HPDE6-E6E7 (cell line): ENCODE measurements around the gene NT5C2.
"Not testable (repeated sequence)": the region's sequence is repeated elsewhere in the genome, so short reads cannot be mapped to it uniquely, and the experiment has no call there.

Experiments used
- DNase-seq: peaks from one replicate; pipeline ENCODE4 v3.0.0; 2011; ENCODE audit warnings: missing footprints; ENCODE audit errors: extremely low spot score

Gene NT5C2

GRCh38 chr10:103086261-103086660 is 106.8 kb downstream of the NT5C2 start:
- DNase-seq: no peak

GRCh38 chr10:103083977-103084320 is 109.1 kb downstream of the NT5C2 start:
- no peak for DNase-seq

GRCh38 chr10:103083266-103083976 is 109.7 kb downstream of the NT5C2 start:
- no peak for DNase-seq

- DNase-seq: no peak
These were observed 110.4 kb downstream of the NT5C2 start for GRCh38 chr10:103082683-103083082.

- DNase-seq: peak; percentile 17
These were observed 112.0 kb downstream of the NT5C2 start for GRCh38 chr10:103080891-103081581.

- DNase-seq: no peak
These were observed 113.1 kb downstream of the NT5C2 start for GRCh38 chr10:103079946-103080345.

GRCh38 chr10:103079100-103079499 is 114.0 kb downstream of the NT5C2 start:
- DNase-seq: no peak

GRCh38 chr10:103078676-103079075 is 114.4 kb downstream of the NT5C2 start:
- no peak for DNase-seq

- DNase-seq: no peak
These were observed 114.8 kb downstream of the NT5C2 start for GRCh38 chr10:103078309-103078615.

- no peak for DNase-seq
These were observed 115.4 kb downstream of the NT5C2 start for GRCh38 chr10:103077491-103078308.

GRCh38 chr10:103077020-103077419 is 116.1 kb downstream of the NT5C2 start:
- DNase-seq: no peak

GRCh38 chr10:103072891-103073290 is 120.2 kb downstream of the NT5C2 start:
- DNase-seq: no peak

- no peak for DNase-seq
These were observed 120.8 kb downstream of the NT5C2 start for GRCh38 chr10:103072276-103072675.

- peak; percentile 47 for DNase-seq
These were observed 123.4 kb downstream of the NT5C2 start for GRCh38 chr10:103069453-103070331.

- DNase-seq: no peak
These were observed 125.1 kb downstream of the NT5C2 start for GRCh38 chr10:103067956-103068355.

- no peak for DNase-seq
These were observed 125.6 kb downstream of the NT5C2 start for GRCh38 chr10:103067484-103067883.

GRCh38 chr10:103067099-103067477 is 126.0 kb downstream of the NT5C2 start:
- not testable (repeated sequence) for DNase-seq

GRCh38 chr10:103066141-103067098 is 126.7 kb downstream of the NT5C2 start:
- no peak for DNase-seq

GRCh38 chr10:103064956-103065355 is 128.1 kb downstream of the NT5C2 start:
- DNase-seq: no peak

GRCh38 chr10:103062854-103063590 is 130.1 kb downstream of the NT5C2 start:
- no peak for DNase-seq
